IPS-18a (cell line): Measurements from ENCODE around the gene PKP1.

Experiments
- H3K27ac ChIP-seq: one replicate; pipeline ENCODE4 v1.5.1; 2013; ENCODE audit warnings: low read length
- H3K27me3 ChIP-seq: one replicate; pipeline ENCODE4 v1.6.1; 2013; ENCODE audit warnings: mild to moderate bottlenecking, low read length; ENCODE audit not compliant: control insufficient read depth, insufficient read depth
- H3K36me3 ChIP-seq: one replicate; pipeline ENCODE4 v1.6.1; 2013; ENCODE audit warnings: low read depth, low read length; ENCODE audit not compliant: control insufficient read depth
- H3K4me1 ChIP-seq: one replicate; pipeline ENCODE4 v1.6.1; 2013; ENCODE audit warnings: low read depth, low read length; ENCODE audit not compliant: control insufficient read depth
- H3K4me3 ChIP-seq: one replicate; pipeline ENCODE4 v1.5.1; 2013; ENCODE audit warnings: low read length
- H3K9ac ChIP-seq: one replicate; pipeline ENCODE4 v1.6.1; 2013; ENCODE audit warnings: mild to moderate bottlenecking, low read length, moderate library complexity
- H3K9me3 ChIP-seq: one replicate; pipeline ENCODE4 v1.6.1; 2013; ENCODE audit warnings: low read depth, low read length; ENCODE audit not compliant: control insufficient read depth

The PKP1 gene

GRCh38 chr1:201264072-201264471, 19.2 kb upstream of the PKP1 start:
- Histone ChIP-seq H3K27ac (no peak overlapping the region), H3K27me3 (no peaks in the 10 kb centered on the region), H3K36me3 (no peaks in the 10 kb centered on the region), H3K4me3 (no peak overlapping the region), H3K9me3 (no peaks in the 10 kb centered on the region), H3K9ac (no peak overlapping the region), H3K4me1 (no peaks in the 10 kb centered on the region)

DNA sequence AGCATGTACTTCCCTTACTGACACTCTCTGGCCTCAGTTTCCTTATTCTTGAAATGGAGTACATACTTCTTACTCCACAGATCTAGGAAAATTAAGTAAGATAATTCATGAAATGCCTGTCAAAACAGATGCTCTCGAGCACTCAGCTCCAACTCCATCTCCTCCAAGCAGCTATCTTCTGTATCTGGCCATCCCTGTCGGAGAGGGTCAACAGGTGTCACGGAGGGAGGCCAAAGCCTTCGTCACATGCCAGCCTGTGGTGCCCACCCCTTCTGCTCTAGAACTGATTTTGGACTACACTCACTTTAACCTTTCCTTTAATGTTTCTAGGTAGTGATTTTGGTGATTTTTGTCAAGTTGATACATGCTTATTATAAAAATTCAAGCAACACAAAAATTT, 18.8 kb upstream of the PKP1 start:
- Histone ChIP-seq H3K4me3 (no peak overlapping the region), H3K27ac (no peak overlapping the region), H3K9me3 (no peaks in the 10 kb centered on the region), H3K36me3 (no peaks in the 10 kb centered on the region), H3K9ac (no peak overlapping the region), H3K27me3 (no peaks in the 10 kb centered on the region), H3K4me1 (no peaks in the 10 kb centered on the region)

DNA sequence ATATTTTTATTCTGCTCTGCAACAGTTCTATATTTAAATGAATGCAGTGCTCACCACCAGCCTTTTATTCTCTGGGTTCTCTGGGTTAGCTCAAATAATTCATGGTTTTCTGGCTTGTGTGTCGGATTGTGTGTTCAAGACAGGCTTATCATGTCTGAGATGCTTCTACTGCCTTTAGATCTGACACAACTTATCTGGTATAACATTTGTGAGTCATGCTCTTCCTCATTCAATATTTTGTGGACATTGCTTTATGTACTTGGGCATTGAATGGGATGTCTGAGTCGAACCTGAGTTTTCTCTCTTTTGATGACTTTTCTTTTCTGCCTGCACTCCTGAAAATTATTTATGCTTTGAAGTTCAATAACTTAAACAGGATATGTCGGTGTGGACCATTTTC, 17.6 kb upstream of the PKP1 start:
- Histone ChIP-seq H3K9me3 (no peaks in the 10 kb centered on the region), H3K27ac (no peak overlapping the region), H3K27me3 (no peaks in the 10 kb centered on the region), H3K36me3 (no peaks in the 10 kb centered on the region), H3K4me3 (no peak overlapping the region), H3K9ac (no peak overlapping the region), H3K4me1 (no peaks in the 10 kb centered on the region)

DNA sequence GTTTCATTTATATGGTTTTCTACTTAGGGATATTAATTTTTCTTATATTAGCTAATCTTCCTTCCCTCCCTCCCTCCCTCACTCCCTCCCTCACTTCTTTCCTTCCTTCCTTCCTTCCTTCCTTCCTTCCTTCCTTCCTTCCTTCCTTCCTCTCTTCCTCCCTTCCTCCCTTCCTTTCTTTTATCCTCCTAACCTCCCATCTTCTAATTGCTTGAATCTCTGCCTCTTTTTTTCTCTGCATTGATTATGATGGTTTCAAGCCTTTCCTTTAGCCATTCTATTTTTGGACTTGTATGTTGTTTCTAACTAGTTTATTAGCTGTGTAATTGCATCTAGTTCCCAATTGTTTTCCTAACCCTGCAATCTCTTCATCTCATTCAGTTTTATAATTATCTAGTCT, 17.0 kb upstream of the PKP1 start:
- Histone ChIP-seq H3K9me3 (no peaks in the 10 kb centered on the region), H3K4me1 (no peaks in the 10 kb centered on the region), H3K27ac (no peak overlapping the region), H3K9ac (no peak overlapping the region), H3K4me3 (no peak overlapping the region), H3K36me3 (no peaks in the 10 kb centered on the region), H3K27me3 (no peaks in the 10 kb centered on the region)

- Histone ChIP-seq H3K4me1 (no peaks in the 10 kb centered on the region), H3K27me3 (no peaks in the 10 kb centered on the region), H3K27ac (no peak overlapping the region), H3K36me3 (no peaks in the 10 kb centered on the region), H3K4me3 (no peak overlapping the region), H3K9me3 (no peaks in the 10 kb centered on the region), H3K9ac (no peak overlapping the region)
Observed at GRCh38 chr1:201266774-201267173, 16.5 kb upstream of the PKP1 start.

DNA sequence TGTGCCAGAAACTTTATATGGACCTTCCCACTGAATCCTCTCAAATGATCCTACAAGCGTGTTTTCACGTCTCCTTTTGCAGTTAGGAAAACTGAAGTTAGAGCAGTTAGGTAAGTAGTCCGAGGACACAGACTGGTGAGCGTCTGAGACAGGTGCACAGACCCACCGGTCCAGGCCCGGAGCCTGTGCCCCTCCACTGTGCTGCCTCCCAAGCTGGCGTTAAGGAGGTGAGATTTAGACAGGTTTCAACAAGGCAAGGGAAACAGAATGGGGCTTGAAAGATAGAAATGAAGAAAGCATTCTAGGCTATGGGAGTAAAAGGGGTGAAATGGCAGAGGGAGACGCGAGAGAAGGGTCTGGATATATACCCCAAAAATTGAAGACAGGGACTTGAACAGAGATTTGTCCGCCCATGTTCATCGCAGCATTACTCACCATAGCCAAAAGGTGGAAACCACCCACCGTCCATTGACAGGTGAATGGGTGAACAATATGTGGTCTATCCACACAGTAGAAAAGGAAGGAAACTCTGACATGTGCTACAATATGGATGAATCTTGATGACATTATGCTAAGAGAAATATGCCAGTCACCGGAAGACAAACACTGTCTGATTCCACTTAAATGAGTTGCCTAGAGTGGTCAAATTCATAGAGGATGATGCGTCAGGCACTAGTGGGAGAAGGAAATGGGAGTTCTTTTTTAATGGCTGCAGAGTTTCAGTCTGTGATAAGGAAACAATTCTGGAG, 15.7 kb upstream of the PKP1 start:
- Histone ChIP-seq H3K27ac (no peak overlapping the region), H3K9ac (no peak overlapping the region)

DNA sequence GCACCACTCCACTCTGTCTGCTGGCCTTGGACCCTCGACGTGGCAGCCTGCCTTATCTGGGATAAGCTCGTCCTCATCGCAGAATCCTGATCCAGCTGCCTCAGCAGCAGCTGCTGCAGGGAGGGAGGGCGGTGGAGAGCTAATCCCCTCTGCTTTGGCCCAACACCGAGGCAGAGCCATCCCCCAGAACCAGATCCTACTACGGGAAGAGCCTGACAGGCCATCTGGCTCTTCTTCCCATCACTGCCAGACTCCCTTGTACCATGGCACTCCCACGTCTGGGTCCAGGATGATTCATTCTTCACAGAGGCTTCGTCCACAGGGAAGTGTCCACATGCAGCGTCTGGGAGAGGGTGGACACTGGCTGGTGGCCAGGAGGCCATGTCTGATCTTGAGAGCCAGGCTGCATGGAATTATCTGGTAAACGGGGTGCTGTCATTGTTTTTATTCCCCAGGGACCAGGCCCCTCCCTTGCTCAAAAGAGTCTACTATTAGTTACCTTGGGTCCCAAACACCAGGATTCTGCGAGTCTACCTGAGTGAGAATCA, 14.6 kb upstream of the PKP1 start:
- H3K9ac ChIP-seq, result no peak overlapping the region

More for the DNA sequence above, 15.7 kb upstream of the PKP1 start:
- H3K4me1 ChIP-seq, result peaks cover 1% of the 10 kb centered on the region
- no peaks in the 10 kb centered on the region for H3K36me3 ChIP-seq
- no peak overlapping the region for H3K4me3 ChIP-seq
- no peaks in the 10 kb centered on the region for H3K9me3 ChIP-seq
- H3K27me3 ChIP-seq, result no peaks in the 10 kb centered on the region

DNA sequence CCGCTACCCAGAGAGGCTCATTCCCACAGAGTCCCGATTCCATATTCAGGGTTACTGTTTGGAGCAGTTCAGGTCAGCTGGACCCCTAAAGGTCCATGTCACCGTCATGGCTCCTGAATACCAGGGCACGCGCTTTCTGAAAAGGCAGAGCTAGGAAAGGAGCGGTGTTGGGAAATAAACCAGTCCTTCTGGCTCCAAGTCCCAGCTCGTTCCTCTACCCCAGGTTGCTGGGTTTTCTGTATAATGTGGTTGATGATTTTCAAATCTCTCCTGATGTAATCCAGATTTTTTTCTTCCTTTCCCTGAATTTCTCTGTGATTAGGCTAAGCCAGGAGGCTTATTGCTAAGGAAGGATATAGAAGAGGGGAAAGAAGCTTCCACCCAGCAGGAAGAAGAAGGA, 14.0 kb upstream of the PKP1 start:
- Histone ChIP-seq H3K9me3 (no peaks in the 10 kb centered on the region), H3K27me3 (no peaks in the 10 kb centered on the region), H3K4me3 (no peak overlapping the region), H3K36me3 (no peaks in the 10 kb centered on the region), H3K27ac (no peak overlapping the region), H3K9ac (no peak overlapping the region), H3K4me1 (peaks cover 4% of the 10 kb centered on the region)

More for the DNA sequence above, 14.6 kb upstream of the PKP1 start:
- no peak overlapping the region for H3K4me3 ChIP-seq
- peaks cover 4% of the 10 kb centered on the region for H3K4me1 ChIP-seq
- no peaks in the 10 kb centered on the region for H3K9me3 ChIP-seq
- no peaks in the 10 kb centered on the region for H3K36me3 ChIP-seq
- H3K27ac ChIP-seq, result no peak overlapping the region
- H3K27me3 ChIP-seq, result no peaks in the 10 kb centered on the region

DNA sequence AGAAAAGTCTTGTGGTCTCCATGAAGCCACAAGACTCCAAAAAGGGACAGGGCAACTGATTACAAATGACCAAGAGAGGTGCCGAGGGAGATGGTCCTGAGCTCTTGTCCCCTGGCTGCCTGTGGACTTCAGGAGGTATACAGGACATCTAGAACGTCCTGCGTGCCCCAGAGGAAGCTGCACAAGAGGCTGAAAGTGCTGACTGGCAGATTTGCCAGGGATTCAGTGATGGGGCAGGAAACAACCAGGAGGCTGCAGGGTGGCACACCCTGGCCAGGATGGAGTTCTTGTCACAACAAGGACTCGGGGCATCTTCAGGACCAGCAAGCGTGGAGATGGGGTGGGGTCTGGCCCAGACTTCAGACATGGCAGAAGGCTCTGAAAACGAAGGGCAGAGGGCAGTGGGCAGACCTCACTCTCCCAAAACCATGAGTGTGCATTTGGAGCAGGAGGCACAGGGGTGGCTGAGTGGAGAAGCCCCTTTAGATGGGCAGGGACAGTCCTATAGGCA, 13.4 kb upstream of the PKP1 start:
- Histone ChIP-seq H3K9me3 (no peaks in the 10 kb centered on the region), H3K4me1 (peaks cover 4% of the 10 kb centered on the region), H3K36me3 (no peaks in the 10 kb centered on the region), H3K9ac (no peak overlapping the region), H3K4me3 (no peak overlapping the region), H3K27me3 (no peaks in the 10 kb centered on the region), H3K27ac (no peak overlapping the region)

GRCh38 chr1:201270616-201271390, 12.5 kb upstream of the PKP1 start:
- Histone ChIP-seq H3K9me3 (no peaks in the 10 kb centered on the region), H3K27ac (no peak overlapping the region), H3K27me3 (no peaks in the 10 kb centered on the region), H3K4me1 (peaks cover 4% of the 10 kb centered on the region), H3K36me3 (no peaks in the 10 kb centered on the region), H3K9ac (no peak overlapping the region), H3K4me3 (no peak overlapping the region)

DNA sequence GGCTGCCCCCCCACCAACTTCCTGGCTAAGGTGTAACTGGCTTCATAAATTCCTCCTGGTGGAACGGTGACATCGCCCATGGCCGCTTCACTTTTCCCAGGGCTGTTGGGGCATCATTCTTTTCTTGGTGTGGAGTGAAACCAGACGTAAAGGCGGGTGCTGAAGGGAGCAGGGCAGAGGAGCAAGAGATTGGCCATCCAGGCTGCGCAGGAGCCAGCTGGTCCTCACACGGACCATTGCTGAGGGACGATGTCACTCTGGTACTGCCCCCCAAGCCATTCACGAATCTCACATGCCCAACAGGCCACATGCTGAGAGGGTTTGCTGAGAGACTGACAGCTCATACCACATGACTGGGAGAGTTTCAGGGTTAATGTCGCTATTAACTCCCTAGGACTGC, 10.5 kb upstream of the PKP1 start:
- Histone ChIP-seq H3K27me3 (no peaks in the 10 kb centered on the region), H3K4me1 (peaks cover 4% of the 10 kb centered on the region), H3K9ac (no peak overlapping the region)

More for the DNA sequence above, 10.5 kb upstream of the PKP1 start:
- H3K36me3 ChIP-seq, result no peaks in the 10 kb centered on the region
- no peak overlapping the region for H3K27ac ChIP-seq
- H3K4me3 ChIP-seq, result no peak overlapping the region
- H3K9me3 ChIP-seq, result no peaks in the 10 kb centered on the region
